ENCODE data around the gene ANGPTL7.
"Not testable (repeated sequence)": the region's sequence is repeated elsewhere in the genome, so short reads cannot be mapped to it uniquely, and the experiment has no call there.

Gene ANGPTL7

DNA sequence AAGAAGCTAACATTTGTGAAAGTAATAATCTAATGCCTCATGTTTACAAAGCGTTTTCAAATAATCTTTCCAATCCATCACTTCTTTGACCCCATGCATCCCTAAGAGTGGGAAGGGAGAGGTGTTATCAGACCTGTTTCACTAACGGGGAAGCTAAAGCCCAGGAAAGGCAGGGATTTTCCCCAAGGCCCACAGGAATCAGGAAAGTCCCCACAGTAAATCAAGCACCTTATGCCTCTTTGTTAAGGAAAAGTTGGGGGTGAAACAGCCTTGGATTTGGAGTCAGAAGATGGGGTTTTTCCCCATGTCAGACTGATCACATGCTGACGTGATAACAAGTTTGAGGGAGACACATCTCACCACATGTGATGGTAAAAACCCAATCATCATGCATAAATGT lies 20.0 kb upstream of the ANGPTL7 start:
- DNase-seq (ENCODE audit: low read depth in 4 of 4, low spot score in 1 of 4), result no peak

GRCh38 chr1:11170102-11170501 lies 19.1 kb upstream of the ANGPTL7 start:
- DNase-seq (ENCODE audit: low read depth in 4 of 4, low spot score in 1 of 4), result no peak

GRCh38 chr1:11174261-11174942 lies 14.8 kb upstream of the ANGPTL7 start:
- DNase-seq (ENCODE audit: low read depth in 4 of 4, low spot score in 1 of 4), result no peak

GRCh38 chr1:11175461-11175860 lies 13.7 kb upstream of the ANGPTL7 start:
- no peak for DNase-seq (ENCODE audit: low read depth in 4 of 4, low spot score in 1 of 4)

DNA sequence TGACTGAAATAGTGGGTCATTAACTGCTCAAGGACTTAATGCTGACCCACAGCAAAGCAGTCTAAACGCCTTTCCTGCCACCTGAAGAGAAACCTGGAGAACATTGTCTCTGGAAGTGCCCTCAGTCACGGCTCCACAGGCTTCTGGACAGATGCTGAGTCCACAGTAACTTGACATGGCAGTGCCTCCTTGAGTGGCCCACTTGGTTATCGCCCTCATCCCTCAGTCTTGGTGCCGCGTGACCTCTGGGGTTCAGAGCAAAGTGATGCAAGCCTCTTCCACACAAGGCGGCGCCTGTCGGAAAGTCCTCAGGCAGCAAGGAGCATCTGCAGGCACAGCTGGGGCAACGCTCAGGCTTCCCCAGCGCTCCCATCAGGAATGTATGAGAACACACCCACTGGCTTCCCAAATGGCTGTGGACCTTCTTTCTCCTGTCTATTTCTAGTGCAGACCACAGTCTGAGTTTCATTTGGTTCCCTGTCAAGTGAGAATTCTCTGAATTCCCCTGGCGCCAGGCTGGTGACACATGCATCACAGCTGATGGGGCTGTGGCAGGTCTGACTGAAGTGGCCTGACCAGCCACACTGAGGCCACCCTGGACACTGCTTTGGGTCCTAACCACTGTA lies 13.0 kb upstream of the ANGPTL7 start:
- no peak for DNase-seq (ENCODE audit: low read depth in 4 of 4, low spot score in 1 of 4)

GRCh38 chr1:11178021-11179015 lies 10.8 kb upstream of the ANGPTL7 start:
- DNase-seq (ENCODE audit: low read depth in 4 of 4, low spot score in 1 of 4), result no peak

GRCh38 chr1:11179125-11179524 lies 10.0 kb upstream of the ANGPTL7 start:
- no peak for DNase-seq (ENCODE audit: low read depth in 4 of 4, low spot score in 1 of 4)

- not testable (repeated sequence) for DNase-seq (ENCODE audit: low read depth in 4 of 4, low spot score in 1 of 4)
Measured at GRCh38 chr1:11179749-11180148, 9.4 kb upstream of the ANGPTL7 start.

- no peak for DNase-seq (ENCODE audit: low read depth in 4 of 4, low spot score in 1 of 4)
Measured at GRCh38 chr1:11180342-11180744, 8.8 kb upstream of the ANGPTL7 start.

GRCh38 chr1:11182884-11183283 lies 6.3 kb upstream of the ANGPTL7 start:
- no peak for DNase-seq (ENCODE audit: low read depth in 4 of 4, low spot score in 1 of 4)

- no peak for DNase-seq (ENCODE audit: low read depth in 4 of 4, low spot score in 1 of 4)
Measured at GRCh38 chr1:11184973-11185372, 4.2 kb upstream of the ANGPTL7 start.

DNA sequence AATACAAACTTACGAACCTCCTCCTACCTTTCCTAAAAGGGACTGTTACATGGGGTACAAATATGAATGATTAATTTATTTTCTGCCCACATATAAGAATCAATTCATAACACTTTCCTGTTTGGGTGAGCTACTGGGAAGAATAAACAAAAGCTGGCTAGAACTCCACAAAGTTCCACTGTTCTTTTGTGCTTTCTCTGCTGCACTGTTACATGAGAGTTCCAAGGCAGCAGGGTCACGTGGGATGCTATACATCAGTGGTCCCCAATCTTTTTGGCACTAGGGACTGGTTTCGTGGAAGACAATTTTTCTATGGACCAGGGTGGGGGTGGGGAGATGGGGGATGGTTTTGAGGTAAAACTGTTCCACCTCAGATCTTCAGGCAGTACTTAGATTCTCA lies 2.2 kb upstream of the ANGPTL7 start:
- DNase-seq (ENCODE audit: low read depth in 4 of 4, low spot score in 1 of 4), result no peak

- DNase-seq (ENCODE audit: low read depth in 4 of 4, low spot score in 1 of 4), result no peak
Measured at GRCh38 chr1:11187494-11187893, 1.7 kb upstream of the ANGPTL7 start.

GRCh38 chr1:11187931-11188330 lies 1.2 kb upstream of the ANGPTL7 start:
- DNase-seq (ENCODE audit: low read depth in 4 of 4, low spot score in 1 of 4), result no peak

DNA sequence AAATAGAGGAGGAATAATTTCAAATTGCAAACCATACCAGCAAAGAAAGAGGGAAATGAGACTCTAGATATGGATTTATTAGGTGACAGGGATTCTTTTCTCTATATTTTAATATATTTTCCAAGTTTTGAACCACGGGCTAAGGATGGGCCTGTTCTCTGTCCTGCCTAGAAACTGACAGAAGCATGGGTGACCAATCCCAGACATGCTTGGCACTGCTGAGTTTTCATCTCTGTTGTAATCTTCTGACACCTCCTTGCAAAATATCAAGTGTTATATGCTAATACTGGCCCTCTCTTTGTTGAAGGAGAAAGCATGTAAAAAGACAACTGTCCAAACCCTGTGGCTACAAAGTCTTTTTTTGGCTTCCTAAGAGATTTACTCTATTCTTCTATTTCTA lies 774 bp upstream of the ANGPTL7 start:
- DNase-seq (ENCODE audit: low read depth in 4 of 4, low spot score in 1 of 4), result no peak

DNA sequence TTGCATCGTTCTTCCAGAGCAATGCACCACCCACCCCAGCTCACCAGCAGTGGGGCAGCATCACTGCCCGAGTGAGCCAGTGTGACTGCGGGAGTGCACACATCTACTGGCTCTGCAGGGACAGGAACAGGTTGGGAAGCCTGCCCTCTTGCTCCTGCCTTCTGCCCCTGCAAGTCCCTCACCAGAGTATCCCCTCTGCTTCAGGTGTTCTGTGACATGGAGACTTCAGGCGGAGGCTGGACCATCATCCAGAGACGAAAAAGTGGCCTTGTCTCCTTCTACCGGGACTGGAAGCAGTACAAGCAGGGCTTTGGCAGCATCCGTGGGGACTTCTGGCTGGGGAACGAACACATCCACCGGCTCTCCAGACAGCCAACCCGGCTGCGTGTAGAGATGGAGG lies 4.2 kb downstream of the ANGPTL7 start:
- DNase-seq (ENCODE audit: low read depth in 4 of 4, low spot score in 1 of 4), result no peak

DNA sequence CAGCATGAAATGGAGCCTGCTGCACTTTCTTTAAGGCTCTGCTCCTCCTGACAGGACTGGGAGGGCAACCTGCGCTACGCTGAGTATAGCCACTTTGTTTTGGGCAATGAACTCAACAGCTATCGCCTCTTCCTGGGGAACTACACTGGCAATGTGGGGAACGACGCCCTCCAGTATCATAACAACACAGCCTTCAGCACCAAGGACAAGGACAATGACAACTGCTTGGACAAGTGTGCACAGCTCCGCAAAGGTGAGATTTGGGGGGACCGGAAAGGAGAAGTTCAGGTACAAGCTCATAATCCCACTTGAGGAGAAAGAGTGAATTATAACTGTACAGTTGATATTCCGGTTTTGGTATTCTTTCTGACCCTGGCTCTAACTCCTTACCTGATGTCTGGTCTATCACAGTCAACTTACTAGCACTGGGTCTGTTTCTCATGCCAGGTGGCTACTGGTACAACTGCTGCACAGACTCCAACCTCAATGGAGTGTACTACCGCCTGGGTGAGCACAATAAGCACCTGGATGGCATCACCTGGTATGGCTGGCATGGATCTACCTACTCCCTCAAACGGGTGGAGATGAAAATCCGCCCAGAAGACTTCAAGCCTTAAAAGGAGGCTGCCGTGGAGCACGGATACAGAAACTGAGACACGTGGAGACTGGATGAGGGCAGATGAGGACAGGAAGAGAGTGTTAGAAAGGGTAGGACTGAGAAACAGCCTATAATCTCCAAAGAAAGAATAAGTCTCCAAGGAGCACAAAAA lies 5.4 kb downstream of the ANGPTL7 start:
- no peak for DNase-seq (ENCODE audit: low read depth in 4 of 4, low spot score in 1 of 4)

- no peak for DNase-seq (ENCODE audit: low read depth in 4 of 4, low spot score in 1 of 4)
Measured at GRCh38 chr1:11196945-11197344, 7.8 kb downstream of the ANGPTL7 start.

DNA sequence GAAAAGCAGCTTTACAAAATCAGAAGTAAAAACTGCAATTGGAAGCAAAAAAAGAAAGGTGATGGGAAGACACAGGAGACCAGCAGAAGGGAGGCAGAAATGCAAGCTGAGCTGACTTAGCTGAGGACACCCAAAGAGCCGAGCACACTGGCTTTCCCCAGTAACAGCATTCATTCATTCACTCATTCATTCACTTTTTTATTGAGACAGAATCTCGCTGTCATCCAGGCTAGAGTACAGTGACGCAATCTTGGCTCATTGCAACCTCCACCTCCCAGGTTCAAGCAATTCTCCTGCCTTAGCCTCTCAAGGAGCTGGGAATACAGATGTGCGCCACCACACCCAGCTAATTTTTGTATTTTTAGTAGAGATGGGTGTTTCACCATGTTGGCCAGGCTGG lies 8.2 kb downstream of the ANGPTL7 start:
- no peak for DNase-seq (ENCODE audit: low read depth in 4 of 4, low spot score in 1 of 4)

- DNase-seq (ENCODE audit: low read depth in 4 of 4, low spot score in 1 of 4), result no peak
Measured at GRCh38 chr1:11198257-11198656, 9.1 kb downstream of the ANGPTL7 start.
